SK-N-SH (cell line): Measurements from ENCODE around the gene NME3. TPM values are rescaled to one million over a fixed set of nuclear protein-coding genes. Genes with fewer than 3 reads are reported as not detected.
A peak's percentile ranks its signal among the peaks of the same experiment; 100 is the strongest.

Experiments used
- CTCF ChIA-PET: fragments of 300-600, 350-600 bp; formaldehyde crosslinking; extraction: SDS; loops from one replicate; lab custom pipeline; 2021; lab: Yijun Ruan, JAX
- POLR2A ChIA-PET: fragments of 350-600 bp; sonication (Branson Sonifier 250); formaldehyde crosslinking; extraction: SDS; loops from one replicate; lab custom pipeline; 2020; ENCODE audit warnings: antibody characterized with exemption, inconsistent platforms; lab: Yijun Ruan, JAX
- DNase-seq: peaks from one replicate; pipeline ENCODE4 v3.0.0; 2012
- H2AFZ ChIP-seq: fragments of 200-600 bp; sonication (generic); 2 replicates; pipeline ENCODE4 v1.8.1; 2016; ENCODE audit warnings: antibody characterized with exemption, mild to moderate bottlenecking, low read depth
- H3F3A ChIP-seq: fragments of 200-600 bp; sonication (generic); replicated peaks from 2 replicates; pipeline ENCODE3; 2016; ENCODE audit warnings: antibody characterized with exemption, mild to moderate bottlenecking; ENCODE audit not compliant: insufficient read depth
- H3K27ac ChIP-seq, 2 experiments: fragments of 200-500 bp in 1 of 2; fragments of 200-600 bp in 1 of 2; sonication (Bioruptor generic) in 1 of 2; sonication (generic), shearing (Covaris generic) in 1 of 2; 2 replicates each; pipeline versions ENCODE4 v1.5.1 to v1.6.1; 2014 to 2016; ENCODE audit warnings: low read depth in 2 of 2, inconsistent platforms in 1 of 2, low read length in 1 of 2, mild to moderate bottlenecking in 1 of 2, mixed read lengths in 1 of 2
- H3K27me3 ChIP-seq: fragments of 200-600 bp; sonication (generic), shearing (Covaris generic); 2 replicates; pipeline ENCODE4 v1.6.1; 2016; ENCODE audit warnings: mixed run types; ENCODE audit not compliant: insufficient read depth
- H3K36me3 ChIP-seq, 2 experiments: fragments of 200-500 bp in 1 of 2; fragments of 200-600 bp in 1 of 2; sonication (Bioruptor generic) in 1 of 2; sonication (generic) in 1 of 2; replicated peaks in 1 of 2; 2 replicates each; pipeline versions ENCODE3 to v1.5.1; 2014 to 2016; ENCODE audit warnings: low read length in 1 of 2, mild to moderate bottlenecking in 1 of 2; ENCODE audit not compliant: insufficient read depth in 2 of 2, control insufficient read depth in 1 of 2
- H3K4me1 ChIP-seq, 2 experiments: fragments of 200-500 bp in 1 of 2; fragments of 200-600 bp in 1 of 2; sonication (Bioruptor generic) in 1 of 2; sonication (generic), shearing (Covaris generic) in 1 of 2; 2 replicates each; pipeline versions ENCODE4 v1.5.1 to v1.6.1; 2014 to 2016; ENCODE audit warnings: low read depth in 1 of 2, low read length in 1 of 2, mixed run types in 1 of 2; ENCODE audit not compliant: insufficient read depth in 2 of 2, control insufficient read depth in 1 of 2
- H3K4me2 ChIP-seq: fragments of 200-600 bp; sonication (generic), shearing (Covaris generic); 2 replicates; pipeline ENCODE4 v1.6.1; 2017; ENCODE audit warnings: mixed run types
- H3K4me3 ChIP-seq, 2 experiments: fragments of 200-500 bp in 1 of 2; fragments of 200-600 bp in 1 of 2; sonication (Bioruptor generic) in 1 of 2; sonication (generic), shearing (Covaris generic) in 1 of 2; 2 replicates each; pipeline versions ENCODE4 v1.5.1 to v1.8.1; 2014 to 2016; ENCODE audit warnings: low read depth in 2 of 2, inconsistent platforms in 1 of 2, low read length in 1 of 2, mild to moderate bottlenecking in 1 of 2, mixed read lengths in 1 of 2, moderate library complexity in 1 of 2
- H3K79me2 ChIP-seq: fragments of 200-600 bp; sonication (generic); 2 replicates; pipeline ENCODE4 v1.8.1; 2017; ENCODE audit warnings: mild to moderate bottlenecking; ENCODE audit not compliant: insufficient read depth
- H3K9ac ChIP-seq: fragments of 200-600 bp; sonication (generic); 2 replicates; pipeline ENCODE4 v1.6.1; 2017; ENCODE audit warnings: mixed run types
- H3K9me2 ChIP-seq: fragments of 200-600 bp; sonication (generic); 2 replicates; pipeline ENCODE4 v1.6.1; 2017; ENCODE audit warnings: mixed run types
- H3K9me3 ChIP-seq: fragments of 200-600 bp; sonication (generic); 2 replicates; pipeline ENCODE4 v1.6.1; 2017; ENCODE audit warnings: mixed run types, mild to moderate bottlenecking, moderate library complexity
- H4K20me1 ChIP-seq: fragments of 200-600 bp; sonication (generic); 2 replicates; pipeline ENCODE4 v1.6.1; 2017; ENCODE audit warnings: mild to moderate bottlenecking, mixed run types; ENCODE audit not compliant: insufficient read depth
- CHD2 ChIP-seq: fragments of 150-350 bp; IDR thresholded peaks from 2 replicates; pipeline ENCODE4 v1.6.1; 2018; ENCODE audit warnings: low read length; ENCODE audit not compliant: partially characterized antibody
- ELF1 ChIP-seq: IDR thresholded peaks from 2 replicates; pipeline ENCODE4 v1.4.0; 2012
- GABPA ChIP-seq: IDR thresholded peaks from 2 replicates; pipeline ENCODE4 v1.4.0; 2012; ENCODE audit warnings: low read depth, mild to moderate bottlenecking
- JUND ChIP-seq: IDR thresholded peaks from 2 replicates; pipeline ENCODE4 v1.4.0; 2012
- NRF1 ChIP-seq: IDR thresholded peaks from 2 replicates; pipeline ENCODE4 v1.6.1; 2012; ENCODE audit warnings: low read depth, mild to moderate bottlenecking, low read length
- RFX5 ChIP-seq: IDR thresholded peaks from 2 replicates; pipeline ENCODE4 v1.6.1; 2012; ENCODE audit warnings: mild to moderate bottlenecking, improper control_type of control experiment, low read length
- TAF1 ChIP-seq: IDR thresholded peaks from 2 replicates; pipeline ENCODE4 v1.6.1; 2012; ENCODE audit warnings: low read depth, mild to moderate bottlenecking, low read length, moderate library complexity, borderline replicate concordance
- TEAD4 ChIP-seq: IDR thresholded peaks from 2 replicates; pipeline ENCODE4 v1.4.0; 2012; ENCODE audit warnings: mild to moderate bottlenecking, borderline replicate concordance; ENCODE audit not compliant: insufficient read depth
- YY1 ChIP-seq: IDR thresholded peaks from 2 replicates; pipeline ENCODE4 v1.4.0; 2012; ENCODE audit warnings: low read depth, mild to moderate bottlenecking
- WGBS: methylation state at CpG from one replicate; pipeline ENCODE4 v1.1.6; 2017; ENCODE audit warnings: low lambda C conversion rate; 5-methylcytosine and 5-hydroxymethylcytosine counted together
- polyA plus RNA-seq, 3 experiments: library from polyadenylated mRNA; depleted of rRNA; stranded (reverse); fragments of >200 nt; gene quantifications; 2 replicates each; pipeline ENCODE4 v1.2.3, GENCODE V29; 2012
- TF ChIP-seq, protein P1 (sequence below): fragments of 200-600 bp; sonication (generic); IDR thresholded peaks from 2 replicates; pipeline ENCODE4 v1.6.1; 2017; ENCODE audit warnings: antibody characterized with exemption, mild to moderate bottlenecking, moderate library complexity
- TF ChIP-seq, protein P2 (sequence below): IDR thresholded peaks from 2 replicates; pipeline ENCODE4 v1.4.0; 2012; ENCODE audit warnings: low read depth, borderline replicate concordance

The NME3 gene
- polyA plus RNA-seq, 1 of the 3 experiments (the other 2 are of a cell fraction), result 77.2 TPM

DNA sequence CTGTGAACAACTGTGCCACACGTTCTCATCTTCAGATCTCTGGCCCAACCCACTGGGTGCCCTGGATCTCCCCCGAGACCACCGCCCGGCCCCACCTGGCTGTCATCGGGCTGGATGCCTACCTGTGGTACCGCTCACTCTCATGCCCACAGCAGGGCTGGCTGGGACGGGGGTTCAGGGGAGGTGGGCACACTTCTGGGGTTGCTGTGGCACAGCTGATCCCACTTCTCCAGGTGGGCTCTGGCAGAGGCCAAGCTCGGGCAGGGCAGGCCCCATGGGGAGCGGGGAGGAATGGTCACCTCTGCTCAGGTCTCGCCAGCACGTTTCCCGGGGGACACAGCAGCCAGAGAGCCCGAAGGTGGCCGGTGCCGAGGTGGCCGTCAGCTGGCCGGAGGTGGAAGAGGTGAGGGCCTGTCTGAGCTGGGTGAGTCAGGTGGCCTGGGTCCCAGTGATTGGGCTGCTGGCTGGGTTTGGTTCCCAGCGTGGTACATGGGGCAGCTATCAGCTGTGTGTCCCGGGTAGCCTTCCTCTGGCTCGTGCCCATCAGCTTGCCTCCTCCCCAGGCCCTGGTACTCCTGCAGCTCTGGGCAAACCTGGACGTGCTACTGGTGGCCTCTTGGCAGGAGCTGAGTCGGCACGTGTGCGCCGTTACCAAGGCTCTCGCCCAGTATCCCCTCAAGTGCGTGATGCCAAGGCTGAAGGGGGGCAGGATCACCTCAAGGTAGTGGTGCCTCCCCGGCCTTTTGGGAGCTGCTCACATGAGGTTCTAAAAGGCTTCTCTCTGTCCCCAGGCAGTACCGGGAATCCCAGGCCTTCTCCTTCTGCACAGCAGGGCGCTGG, 3.9 kb upstream of the NME3 start:
- H3K4me1 ChIP-seq, result peaks cover 0 to 25% of the 10 kb centered on the region in 2 experiments; a peak in 2 of 4 replicates
- no peaks in the 10 kb centered on the region for H3K27me3 ChIP-seq
- H3K4me2 ChIP-seq, result 0 out of 2 replicates have a peak overlapping the region, but pooled peaks have one; percentile 95
- peaks cover 5 to 37% of the 10 kb centered on the region in 2 experiments for H3K36me3 ChIP-seq
- no peaks in the 10 kb centered on the region for H3K9me3 ChIP-seq
- H3F3A ChIP-seq, result peaks cover 7% of the 10 kb centered on the region
- no peak for DNase-seq
- no peak overlapping the region for H2AFZ ChIP-seq
- CTCF ChIA-PET, result interaction anchor here (1.4 to 4.4 kb wide), 2 partner anchors 8 to 14 kb away, joined by 3 to 40 read pairs; partner anchors contain the start of genes NUBP2 and SPSB3
- peaks cover 6% of the 10 kb centered on the region; the same call in 1 of the 2 replicates for H4K20me1 ChIP-seq
- H3K4me3 ChIP-seq, result no peak overlapping the region
- H3K9me2 ChIP-seq, result no peaks in the 10 kb centered on the region
- H3K9ac ChIP-seq, result no peak overlapping the region
- TF ChIP-seq JUND (no peak), ELF1 (no peak), CHD2 (no peak), RFX5 (no peak), YY1 (no peak), GABPA (no peak), TEAD4 (no peak), TAF1 (no peak)
- TF ChIP-seq, protein P1, sequence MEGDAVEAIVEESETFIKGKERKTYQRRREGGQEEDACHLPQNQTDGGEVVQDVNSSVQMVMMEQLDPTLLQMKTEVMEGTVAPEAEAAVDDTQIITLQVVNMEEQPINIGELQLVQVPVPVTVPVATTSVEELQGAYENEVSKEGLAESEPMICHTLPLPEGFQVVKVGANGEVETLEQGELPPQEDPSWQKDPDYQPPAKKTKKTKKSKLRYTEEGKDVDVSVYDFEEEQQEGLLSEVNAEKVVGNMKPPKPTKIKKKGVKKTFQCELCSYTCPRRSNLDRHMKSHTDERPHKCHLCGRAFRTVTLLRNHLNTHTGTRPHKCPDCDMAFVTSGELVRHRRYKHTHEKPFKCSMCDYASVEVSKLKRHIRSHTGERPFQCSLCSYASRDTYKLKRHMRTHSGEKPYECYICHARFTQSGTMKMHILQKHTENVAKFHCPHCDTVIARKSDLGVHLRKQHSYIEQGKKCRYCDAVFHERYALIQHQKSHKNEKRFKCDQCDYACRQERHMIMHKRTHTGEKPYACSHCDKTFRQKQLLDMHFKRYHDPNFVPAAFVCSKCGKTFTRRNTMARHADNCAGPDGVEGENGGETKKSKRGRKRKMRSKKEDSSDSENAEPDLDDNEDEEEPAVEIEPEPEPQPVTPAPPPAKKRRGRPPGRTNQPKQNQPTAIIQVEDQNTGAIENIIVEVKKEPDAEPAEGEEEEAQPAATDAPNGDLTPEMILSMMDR, result no peak
- TF ChIP-seq, protein P2, sequence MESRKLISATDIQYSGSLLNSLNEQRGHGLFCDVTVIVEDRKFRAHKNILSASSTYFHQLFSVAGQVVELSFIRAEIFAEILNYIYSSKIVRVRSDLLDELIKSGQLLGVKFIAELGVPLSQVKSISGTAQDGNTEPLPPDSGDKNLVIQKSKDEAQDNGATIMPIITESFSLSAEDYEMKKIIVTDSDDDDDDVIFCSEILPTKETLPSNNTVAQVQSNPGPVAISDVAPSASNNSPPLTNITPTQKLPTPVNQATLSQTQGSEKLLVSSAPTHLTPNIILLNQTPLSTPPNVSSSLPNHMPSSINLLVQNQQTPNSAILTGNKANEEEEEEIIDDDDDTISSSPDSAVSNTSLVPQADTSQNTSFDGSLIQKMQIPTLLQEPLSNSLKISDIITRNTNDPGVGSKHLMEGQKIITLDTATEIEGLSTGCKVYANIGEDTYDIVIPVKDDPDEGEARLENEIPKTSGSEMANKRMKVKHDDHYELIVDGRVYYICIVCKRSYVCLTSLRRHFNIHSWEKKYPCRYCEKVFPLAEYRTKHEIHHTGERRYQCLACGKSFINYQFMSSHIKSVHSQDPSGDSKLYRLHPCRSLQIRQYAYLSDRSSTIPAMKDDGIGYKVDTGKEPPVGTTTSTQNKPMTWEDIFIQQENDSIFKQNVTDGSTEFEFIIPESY, result no peak
- no peak overlapping the region for H3K27ac ChIP-seq
- H3K79me2 ChIP-seq, result peaks cover 31% of the 10 kb centered on the region
- POLR2A ChIA-PET, result no interaction called here
- 89% methylated on average over 21 of the region's 30 CpGs for WGBS

DNA sequence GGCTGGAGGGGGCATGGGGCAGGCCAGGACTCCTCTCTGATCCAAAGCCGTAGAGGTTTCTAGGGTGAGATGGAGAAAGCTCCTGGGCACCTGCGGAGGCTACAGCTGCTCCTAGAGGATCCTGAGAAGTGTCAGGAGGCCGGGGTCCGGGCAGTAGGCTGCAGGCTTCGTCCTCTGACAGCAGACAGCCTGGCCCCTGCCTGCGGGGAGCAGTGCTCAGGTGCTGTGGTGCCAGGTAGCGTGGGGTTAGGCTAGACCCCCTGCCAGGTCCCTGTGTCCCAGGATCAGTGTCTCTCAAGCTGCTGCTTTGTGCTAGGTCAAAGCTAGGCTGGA, 3.1 kb upstream of the NME3 start:
- Histone ChIP-seq H3K9ac (no peak overlapping the region; the same call in 1 of the 2 replicates), H3K4me3 (peak overlapping the region; percentile 90 to 91), H3K4me2 (peak overlapping the region; percentile 95), H3K36me3 (peaks cover 6 to 39% of the 10 kb centered on the region in 2 experiments), H3K9me2 (no peaks in the 10 kb centered on the region), H3K27me3 (no peaks in the 10 kb centered on the region), H3K79me2 (peaks cover 31% of the 10 kb centered on the region), H2AFZ (no peak overlapping the region), H3K4me1 (peaks cover 0 to 32% of the 10 kb centered on the region in 2 experiments; a peak in 2 of 4 replicates), H3K9me3 (no peaks in the 10 kb centered on the region), H3F3A (peaks cover 11% of the 10 kb centered on the region), H4K20me1 (peaks cover 9% of the 10 kb centered on the region; the same call in 1 of the 2 replicates), H3K27ac (no peak overlapping the region; a peak in 1 of 4 replicates)
- TF ChIP-seq NRF1, result no peak
- TF ChIP-seq GABPA, result no peak
- no peak for TF ChIP-seq JUND
- WGBS, result 87% methylated on average over 7 of the region's 7 CpGs
- CTCF ChIA-PET, result interaction anchor here (0.5 to 4.4 kb wide), 7 partner anchors 9 to 373 kb away, joined by 3 to 40 read pairs (median 3); partner anchors contain the start of genes NUBP2 and SPSB3
- POLR2A ChIA-PET, result interaction anchor here (1.0 kb wide), 1 partner anchor 8 kb away, joined by 3 read pairs; the partner anchor contains the start of genes NUBP2 and SPSB3
- DNase-seq, result no peak
